Neuron (in vitro differentiated cells): ENCODE measurements around the gene NT5C2.

Experiments
- H2AFZ ChIP-seq: one replicate; pipeline ENCODE4 v1.6.1; 2013; ENCODE audit warnings: low read depth, mild to moderate bottlenecking, inconsistent platforms, low read length, moderate library complexity
- H3K27me3 ChIP-seq: one replicate; pipeline ENCODE4 v1.6.1; 2013; ENCODE audit warnings: low read length; ENCODE audit not compliant: insufficient read depth
- H3K36me3 ChIP-seq: one replicate; pipeline ENCODE4 v1.6.1; 2013; ENCODE audit warnings: low read length; ENCODE audit not compliant: insufficient read depth
- H3K4me1 ChIP-seq: one replicate; pipeline ENCODE4 v1.6.1; 2013; ENCODE audit warnings: low read length; ENCODE audit not compliant: insufficient read depth
- H3K4me3 ChIP-seq: 2 replicates; pipeline ENCODE4 v1.5.1; 2013; ENCODE audit warnings: mild to moderate bottlenecking, low read length, moderate library complexity
- H3K9me3 ChIP-seq: one replicate; pipeline ENCODE4 v1.6.1; 2013; ENCODE audit warnings: low read length

NT5C2 gene

GRCh38 chr10:103062854-103063590 is 130.1 kb downstream of the NT5C2 start:
- no peaks in the 10 kb centered on the region for H3K4me1 ChIP-seq
- H2AFZ ChIP-seq, result no peak overlapping the region
- no peaks in the 10 kb centered on the region for H3K27me3 ChIP-seq
- no peaks in the 10 kb centered on the region for H3K9me3 ChIP-seq
- no peak overlapping the region for H3K4me3 ChIP-seq
- no peaks in the 10 kb centered on the region for H3K36me3 ChIP-seq

- Histone ChIP-seq H2AFZ (no peak overlapping the region), H3K36me3 (no peaks in the 10 kb centered on the region), H3K4me1 (no peaks in the 10 kb centered on the region), H3K27me3 (no peaks in the 10 kb centered on the region), H3K9me3 (peaks cover 2% of the 10 kb centered on the region), H3K4me3 (no peak overlapping the region)
Measured at GRCh38 chr10:103060575-103060974, 132.5 kb downstream of the NT5C2 start.

DNA sequence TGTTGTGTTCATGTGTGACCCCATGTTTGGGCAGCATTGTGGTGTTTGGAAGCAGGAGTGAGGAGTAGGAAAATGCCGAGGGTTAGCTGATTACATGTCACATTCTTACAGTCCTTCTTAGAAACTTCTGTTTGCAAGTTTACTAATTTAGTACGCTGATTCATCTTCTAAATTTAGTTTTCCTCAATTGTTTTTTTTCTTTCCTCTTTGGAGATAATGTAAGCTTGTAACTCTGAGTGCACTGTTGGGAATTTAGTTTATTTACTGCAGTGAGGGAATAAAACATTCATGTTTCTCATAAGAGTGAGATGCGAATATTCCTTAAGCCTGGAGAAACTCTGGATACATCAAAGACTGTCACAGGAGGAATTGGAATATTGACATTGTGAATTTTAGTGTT is 135.0 kb downstream of the NT5C2 start:
- peaks cover 2% of the 10 kb centered on the region for H3K4me1 ChIP-seq
- H3K27me3 ChIP-seq, result no peaks in the 10 kb centered on the region
- peaks cover 2% of the 10 kb centered on the region for H3K9me3 ChIP-seq
- H2AFZ ChIP-seq, result no peak overlapping the region
- no peaks in the 10 kb centered on the region for H3K36me3 ChIP-seq
- no peak overlapping the region for H3K4me3 ChIP-seq

DNA sequence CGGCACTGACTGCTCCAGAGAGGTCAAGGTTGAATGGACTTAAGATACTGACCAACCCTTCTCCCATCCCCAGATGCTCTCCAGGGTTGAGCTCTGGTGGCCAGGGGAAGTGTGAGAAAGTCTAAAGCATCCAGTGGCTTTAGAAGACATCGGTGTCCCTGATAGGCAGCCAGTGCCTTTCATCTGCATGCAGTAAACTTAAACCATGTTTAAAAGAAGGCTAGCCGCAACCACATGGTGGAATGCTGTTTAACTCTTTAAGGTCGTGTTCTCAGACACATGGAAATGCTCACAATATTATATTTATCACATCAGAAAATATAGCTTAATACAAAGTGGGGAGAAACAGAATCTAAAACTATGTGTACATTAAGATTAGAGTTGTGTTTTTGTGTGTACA is 138.0 kb downstream of the NT5C2 start:
- Histone ChIP-seq H3K27me3 (no peaks in the 10 kb centered on the region), H3K9me3 (peaks cover 2% of the 10 kb centered on the region), H3K36me3 (no peaks in the 10 kb centered on the region), H2AFZ (no peak overlapping the region), H3K4me3 (no peak overlapping the region), H3K4me1 (peaks cover 2% of the 10 kb centered on the region)

DNA sequence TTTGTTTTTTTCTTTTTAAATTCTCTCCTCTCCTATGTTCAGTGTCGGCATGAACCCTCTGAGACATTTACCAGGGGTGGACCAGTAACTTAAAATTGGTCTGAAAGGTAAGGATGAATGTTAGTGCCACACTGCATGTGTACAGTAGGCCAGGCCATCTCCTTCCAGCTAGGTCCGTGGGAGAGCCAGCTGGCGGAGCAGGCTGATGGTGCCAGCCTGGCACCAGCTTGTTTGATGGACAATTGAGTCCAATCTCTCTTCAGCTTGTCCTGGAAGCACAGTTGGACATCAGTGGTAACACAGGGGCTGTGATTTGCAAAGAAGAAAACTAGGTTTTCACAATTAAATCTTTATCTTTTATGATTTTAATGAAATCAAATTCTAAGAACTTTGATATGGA is 138.5 kb downstream of the NT5C2 start:
- Histone ChIP-seq H3K27me3 (no peaks in the 10 kb centered on the region), H2AFZ (no peak overlapping the region), H3K4me1 (peaks cover 2% of the 10 kb centered on the region), H3K36me3 (no peaks in the 10 kb centered on the region), H3K9me3 (peaks cover 2% of the 10 kb centered on the region), H3K4me3 (no peak overlapping the region)

DNA sequence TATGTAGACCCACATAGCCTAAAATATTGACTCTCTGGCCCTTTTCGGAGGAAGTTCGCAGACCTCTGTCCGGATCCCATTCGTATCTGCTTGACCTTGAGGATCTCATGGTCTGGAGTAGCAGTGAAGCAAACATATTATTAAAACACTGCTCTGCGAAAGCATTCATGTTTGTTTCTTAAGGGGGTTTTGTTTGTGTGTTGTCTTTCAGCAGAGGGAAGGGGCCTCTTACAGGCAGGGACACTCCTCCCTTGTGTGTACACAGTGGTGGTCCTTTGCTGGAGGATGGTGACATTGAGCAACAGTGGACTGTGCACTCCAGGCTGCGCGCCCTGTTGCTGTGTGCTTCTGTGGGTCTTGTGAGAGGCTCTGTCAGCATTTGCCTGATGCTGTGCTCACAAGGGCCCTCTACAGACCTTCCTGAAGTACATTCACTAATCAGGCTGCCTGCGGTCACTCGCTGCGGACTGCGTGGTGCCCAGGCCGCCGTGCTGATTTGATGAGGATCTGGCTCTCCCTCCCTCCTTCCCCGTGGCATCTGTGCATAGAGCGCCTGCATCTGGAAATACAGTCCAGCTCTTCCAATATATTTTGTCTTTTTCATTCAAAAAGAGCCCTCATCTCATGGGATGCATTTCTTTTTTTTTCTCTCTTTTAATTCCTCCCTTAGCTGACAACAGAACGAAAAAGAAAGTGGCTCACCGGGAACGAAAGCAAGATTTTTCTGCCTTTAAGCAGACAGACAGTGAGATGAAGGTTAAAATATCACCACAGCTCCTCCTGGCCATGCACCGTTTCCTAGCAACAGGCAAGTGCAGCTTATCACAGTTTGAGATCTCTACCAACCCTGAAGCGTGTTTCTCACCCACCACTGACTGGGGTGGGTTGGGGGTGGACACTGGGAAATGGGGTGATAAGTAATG is 139.2 kb downstream of the NT5C2 start:
- no peak overlapping the region for H2AFZ ChIP-seq
- H3K36me3 ChIP-seq, result no peaks in the 10 kb centered on the region
- H3K27me3 ChIP-seq, result no peaks in the 10 kb centered on the region
- no peak overlapping the region for H3K4me3 ChIP-seq
- H3K4me1 ChIP-seq, result peaks cover 2% of the 10 kb centered on the region
- H3K9me3 ChIP-seq, result peaks cover 2% of the 10 kb centered on the region

GRCh38 chr10:103049237-103049636 is 143.8 kb downstream of the NT5C2 start:
- Histone ChIP-seq H3K4me3 (no peak overlapping the region), H2AFZ (no peak overlapping the region), H3K9me3 (no peaks in the 10 kb centered on the region), H3K27me3 (no peaks in the 10 kb centered on the region), H3K4me1 (peaks cover 6% of the 10 kb centered on the region), H3K36me3 (no peaks in the 10 kb centered on the region)

- no peaks in the 10 kb centered on the region for H3K9me3 ChIP-seq
- H3K36me3 ChIP-seq, result no peaks in the 10 kb centered on the region
- no peaks in the 10 kb centered on the region for H3K27me3 ChIP-seq
- no peak overlapping the region for H2AFZ ChIP-seq
- H3K4me3 ChIP-seq, result no peak overlapping the region
- peaks cover 6% of the 10 kb centered on the region for H3K4me1 ChIP-seq
Measured at GRCh38 chr10:103047381-103047780, 145.7 kb downstream of the NT5C2 start.

DNA sequence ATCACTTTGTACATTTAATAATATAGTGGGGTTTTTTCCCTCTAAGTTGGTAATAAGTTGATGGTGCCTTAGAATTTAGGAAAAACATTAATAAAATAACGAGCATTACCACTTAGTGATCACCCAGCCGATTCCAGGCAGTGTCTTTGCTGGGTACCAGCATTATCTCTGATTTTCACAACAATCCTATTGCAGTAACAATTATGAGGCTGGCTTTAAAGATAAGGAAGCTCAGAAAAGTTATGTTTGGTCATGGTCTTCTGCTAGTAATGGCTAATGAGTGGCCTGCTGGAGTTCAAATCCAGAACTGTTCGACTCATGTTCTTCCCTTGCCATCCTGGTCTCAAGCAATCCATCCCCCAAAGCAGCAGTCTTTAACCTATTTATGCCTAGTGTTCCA is 147.1 kb downstream of the NT5C2 start:
- H3K4me3 ChIP-seq, result no peak overlapping the region
- H3K27me3 ChIP-seq, result no peaks in the 10 kb centered on the region
- no peak overlapping the region for H2AFZ ChIP-seq
- H3K36me3 ChIP-seq, result no peaks in the 10 kb centered on the region
- H3K9me3 ChIP-seq, result no peaks in the 10 kb centered on the region
- H3K4me1 ChIP-seq, result peaks cover 6% of the 10 kb centered on the region

GRCh38 chr10:103044942-103045489 is 148.1 kb downstream of the NT5C2 start:
- peaks cover 6% of the 10 kb centered on the region for H3K4me1 ChIP-seq
- H2AFZ ChIP-seq, result no peak overlapping the region
- no peak overlapping the region for H3K4me3 ChIP-seq
- no peaks in the 10 kb centered on the region for H3K27me3 ChIP-seq
- H3K36me3 ChIP-seq, result no peaks in the 10 kb centered on the region
- H3K9me3 ChIP-seq, result no peaks in the 10 kb centered on the region

- H3K4me1 ChIP-seq, result peaks cover 6% of the 10 kb centered on the region
- H2AFZ ChIP-seq, result no peak overlapping the region
- no peak overlapping the region for H3K4me3 ChIP-seq
- no peaks in the 10 kb centered on the region for H3K9me3 ChIP-seq
- no peaks in the 10 kb centered on the region for H3K36me3 ChIP-seq
- no peaks in the 10 kb centered on the region for H3K27me3 ChIP-seq
Measured at GRCh38 chr10:103042908-103043307, 150.2 kb downstream of the NT5C2 start.

DNA sequence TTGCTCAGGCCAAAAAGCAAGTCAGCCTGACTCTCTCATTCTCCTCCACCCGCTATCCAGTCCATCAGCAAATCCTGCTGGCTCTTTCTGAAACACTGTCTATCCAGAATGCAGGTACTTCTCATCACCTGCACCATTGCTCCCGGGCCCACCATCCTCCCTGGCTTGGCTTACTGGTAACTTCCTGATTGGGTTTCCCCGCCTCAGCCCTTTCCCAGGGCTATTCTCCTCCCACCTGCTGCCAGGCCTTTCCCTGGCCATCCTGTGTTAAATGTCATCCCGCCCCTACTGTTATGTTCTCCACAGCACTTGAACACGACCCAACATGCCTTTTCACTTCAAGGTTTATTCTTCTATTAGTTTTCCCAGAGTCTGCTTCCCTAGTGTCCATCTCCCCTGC is 150.9 kb downstream of the NT5C2 start:
- Histone ChIP-seq H2AFZ (no peak overlapping the region), H3K4me1 (peaks cover 6% of the 10 kb centered on the region), H3K4me3 (no peak overlapping the region), H3K27me3 (no peaks in the 10 kb centered on the region), H3K36me3 (no peaks in the 10 kb centered on the region), H3K9me3 (no peaks in the 10 kb centered on the region)

DNA sequence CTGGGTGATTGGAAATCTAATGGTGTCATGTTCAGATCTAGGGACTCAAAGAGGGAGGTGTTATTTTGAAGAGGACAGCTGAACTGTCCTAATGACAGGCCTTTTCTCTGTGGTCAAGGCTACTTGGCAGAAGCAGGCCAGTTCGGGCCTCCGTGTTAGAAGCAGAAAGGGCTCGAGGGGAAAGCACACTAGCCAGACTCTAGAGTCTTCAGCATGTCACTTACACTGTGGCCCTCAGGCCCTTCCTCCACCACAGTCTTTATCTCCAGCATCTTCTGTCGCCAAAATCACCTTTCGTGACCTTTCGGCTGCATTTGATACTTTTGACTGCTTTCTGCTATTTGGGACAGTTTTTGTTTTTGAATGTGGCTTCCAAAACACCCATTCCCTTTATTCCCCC is 151.7 kb downstream of the NT5C2 start:
- no peak overlapping the region for H2AFZ ChIP-seq
- H3K27me3 ChIP-seq, result no peaks in the 10 kb centered on the region
- H3K36me3 ChIP-seq, result no peaks in the 10 kb centered on the region
- H3K4me1 ChIP-seq, result peaks cover 6% of the 10 kb centered on the region
- no peak overlapping the region for H3K4me3 ChIP-seq
- no peaks in the 10 kb centered on the region for H3K9me3 ChIP-seq
